Stimulated activated effector memory CD8-positive, alpha-beta T cell treated with anti-CD3 and anti-CD28 coated beads, Interleukin-12 subunit alpha, Interleukin-12 subunit beta, amount 100 ng/mL, for 72 hours (primary cell): ENCODE data around the gene ZNF512.

ENCODE experiments used
- ATAC-seq: fragments of 150-1000 bp; cut with Tn5 transposase; 2 replicates; pipeline ENCODE4 v1.10.0; 2021
- DNase-seq, 2 donors: peaks; one replicate each; pipeline ENCODE4 v3.0.0; 2021 to 2022; ENCODE audit warnings: low spot score in 2 of 2
- H3K27ac Mint-ChIP-seq: one replicate; pipeline ENCODE4 v1.8.0; 2022; ENCODE audit warnings: mild to moderate bottlenecking, mixed read lengths
- H3K36me3 Mint-ChIP-seq: one replicate; pipeline ENCODE4 v1.8.0; 2022; ENCODE audit warnings: mild to moderate bottlenecking, mixed read lengths
- H3K4me1 Mint-ChIP-seq: one replicate; pipeline ENCODE4 v1.8.0; 2022; ENCODE audit warnings: mixed read lengths
- H3K4me3 Mint-ChIP-seq: one replicate; pipeline ENCODE4 v1.8.0; 2022; ENCODE audit warnings: mild to moderate bottlenecking, mixed read lengths
- H3K9me3 Mint-ChIP-seq: one replicate; pipeline ENCODE4 v1.8.0; 2022; ENCODE audit warnings: mixed read lengths

The ZNF512 gene

GRCh38 chr2:27638709-27639108 lies 55.9 kb downstream of the ZNF512 start:
- Mint-ChIP-seq H3K27ac (peak overlapping the region; percentile 86), H3K4me3 (peak overlapping the region; percentile 43), H3K9me3 (no peaks in the 10 kb centered on the region), H3K36me3 (peaks cover 96% of the 10 kb centered on the region), H3K4me1 (peaks cover 24% of the 10 kb centered on the region)
- ATAC-seq (peak; percentile 46), DNase-seq (no peak)

- no peak overlapping the region for H3K4me3 Mint-ChIP-seq
- peaks cover 19% of the 10 kb centered on the region for H3K4me1 Mint-ChIP-seq
- H3K27ac Mint-ChIP-seq, result no peak overlapping the region
- DNase-seq (no peak), ATAC-seq (no peak)
- peaks cover 96% of the 10 kb centered on the region for H3K36me3 Mint-ChIP-seq
- no peaks in the 10 kb centered on the region for H3K9me3 Mint-ChIP-seq
These were observed 57.9 kb downstream of the ZNF512 start for GRCh38 chr2:27640722-27641245.

- no peak overlapping the region for H3K4me3 Mint-ChIP-seq
- DNase-seq, result no peak
- peaks cover 100% of the 10 kb centered on the region for H3K36me3 Mint-ChIP-seq
- no peak for ATAC-seq
- no peaks in the 10 kb centered on the region for H3K9me3 Mint-ChIP-seq
- H3K4me1 Mint-ChIP-seq, result no peaks in the 10 kb centered on the region
- no peak overlapping the region for H3K27ac Mint-ChIP-seq
These were observed 62.4 kb downstream of the ZNF512 start for GRCh38 chr2:27645197-27645596.

- H3K9me3 Mint-ChIP-seq, result no peaks in the 10 kb centered on the region
- DNase-seq, result no peak
- H3K36me3 Mint-ChIP-seq, result peaks cover 99% of the 10 kb centered on the region
- H3K4me3 Mint-ChIP-seq, result no peak overlapping the region
- no peak for ATAC-seq
- H3K27ac Mint-ChIP-seq, result peak overlapping the region; percentile 72
- peaks cover under 1% of the 10 kb centered on the region for H3K4me1 Mint-ChIP-seq
These were observed 64.4 kb downstream of the ZNF512 start for GRCh38 chr2:27647289-27647688.

- DNase-seq, result no peak
- Mint-ChIP-seq H3K4me3 (no peak overlapping the region), H3K27ac (peak overlapping the region; percentile 72), H3K9me3 (no peaks in the 10 kb centered on the region), H3K4me1 (peaks cover 5% of the 10 kb centered on the region), H3K36me3 (peaks cover 99% of the 10 kb centered on the region)
- ATAC-seq, result no peak
These were observed 64.9 kb downstream of the ZNF512 start for GRCh38 chr2:27647737-27648136.

- Mint-ChIP-seq H3K9me3 (no peaks in the 10 kb centered on the region), H3K4me3 (no peak overlapping the region), H3K36me3 (peaks cover 99% of the 10 kb centered on the region), H3K4me1 (peaks cover 18% of the 10 kb centered on the region), H3K27ac (no peak overlapping the region)
- ATAC-seq (no peak), DNase-seq (no peak)
These were observed 68.2 kb downstream of the ZNF512 start for GRCh38 chr2:27651056-27651455.

GRCh38 chr2:27652341-27652740 lies 69.5 kb downstream of the ZNF512 start:
- Mint-ChIP-seq H3K4me1 (peaks cover 18% of the 10 kb centered on the region), H3K27ac (peak overlapping the region; percentile 23), H3K4me3 (no peak overlapping the region), H3K9me3 (no peaks in the 10 kb centered on the region), H3K36me3 (peaks cover 99% of the 10 kb centered on the region)
- no peak for ATAC-seq
- no peak for DNase-seq

- Mint-ChIP-seq H3K4me3 (no peak overlapping the region), H3K27ac (peak overlapping the region; percentile 23)
- peak; percentile 64 for ATAC-seq
These were observed 69.9 kb downstream of the ZNF512 start for GRCh38 chr2:27652790-27653189.

GRCh38 chr2:27653397-27653796 lies 70.6 kb downstream of the ZNF512 start:
- peaks cover 18% of the 10 kb centered on the region for H3K4me1 Mint-ChIP-seq
- H3K27ac Mint-ChIP-seq, result peak overlapping the region; percentile 6
- DNase-seq (no peak), ATAC-seq (no peak)
- H3K36me3 Mint-ChIP-seq, result peaks cover 99% of the 10 kb centered on the region
- no peak overlapping the region for H3K4me3 Mint-ChIP-seq
- no peaks in the 10 kb centered on the region for H3K9me3 Mint-ChIP-seq

More at GRCh38 chr2:27652790-27653189, 69.9 kb downstream of the ZNF512 start:
- Mint-ChIP-seq H3K9me3 (no peaks in the 10 kb centered on the region), H3K4me1 (peaks cover 18% of the 10 kb centered on the region), H3K36me3 (peaks cover 99% of the 10 kb centered on the region)
- DNase-seq, result no peak

GRCh38 chr2:27655155-27655951 lies 72.5 kb downstream of the ZNF512 start:
- Mint-ChIP-seq H3K4me1 (peaks cover 18% of the 10 kb centered on the region), H3K36me3 (peaks cover 99% of the 10 kb centered on the region), H3K9me3 (no peaks in the 10 kb centered on the region), H3K4me3 (no peak overlapping the region), H3K27ac (no peak overlapping the region)
- no peak for DNase-seq
- ATAC-seq, result no peak

- no peak for ATAC-seq
- peaks cover 28% of the 10 kb centered on the region for H3K4me1 Mint-ChIP-seq
- peak overlapping the region; percentile 95 for H3K4me3 Mint-ChIP-seq
- peak overlapping the region; percentile 33 for H3K27ac Mint-ChIP-seq
- peaks cover 78% of the 10 kb centered on the region for H3K36me3 Mint-ChIP-seq
- H3K9me3 Mint-ChIP-seq, result no peaks in the 10 kb centered on the region
- DNase-seq, result no peak
These were observed 78.5 kb downstream of the ZNF512 start for GRCh38 chr2:27661371-27661770.

- H3K4me1 Mint-ChIP-seq, result peaks cover 28% of the 10 kb centered on the region
- peaks cover 78% of the 10 kb centered on the region for H3K36me3 Mint-ChIP-seq
- H3K4me3 Mint-ChIP-seq, result peak within 1 kb of the TSS; percentile 95
- peak within 1 kb of the TSS; percentile 97 for H3K27ac Mint-ChIP-seq
- ATAC-seq (peak; percentile 93), DNase-seq (peak; percentile 66 to 93)
- H3K9me3 Mint-ChIP-seq, result no peaks in the 10 kb centered on the region
These were observed 80.7 kb downstream of the ZNF512 start, which contains the start of the genes SLC4A1AP and SUPT7L for GRCh38 chr2:27663285-27664153. TSS of gene SLC4A1AP (plus strand) at chr2:27663889. CDS start at chr2:27663915, 26 bp downstream. TSS of gene SUPT7L (minus strand) at chr2:27663614. CDS start at chr2:27662192, 1,422 bp downstream.

GRCh38 chr2:27664154-27664574 lies 81.3 kb downstream of the ZNF512 start:
- Mint-ChIP-seq H3K27ac (peak overlapping the region; percentile 97), H3K4me1 (peaks cover 28% of the 10 kb centered on the region), H3K9me3 (no peaks in the 10 kb centered on the region), H3K4me3 (peak overlapping the region; percentile 95), H3K36me3 (peaks cover 78% of the 10 kb centered on the region)
- ATAC-seq (peak; percentile 19), DNase-seq (no peak)

GRCh38 chr2:27664622-27665363 lies 82.0 kb downstream of the ZNF512 start:
- Mint-ChIP-seq H3K9me3 (no peaks in the 10 kb centered on the region), H3K36me3 (peaks cover 78% of the 10 kb centered on the region), H3K4me1 (peaks cover 28% of the 10 kb centered on the region), H3K27ac (peak overlapping the region; percentile 97), H3K4me3 (peak overlapping the region; percentile 95)
- no peak for DNase-seq
- ATAC-seq, result no peak
